HCT116 (cell line): ENCODE data around the gene IMMT. TPM values are rescaled to one million over a fixed set of nuclear protein-coding genes. Genes with fewer than 3 reads are reported as not detected.

Source experiments
- ATAC-seq: fragments of 200-7000 bp; cut with Tn5 transposase; 2 replicates; pipeline ENCODE4 v1.9.1; 2020; ENCODE audit warnings: mild to moderate bottlenecking, moderate library complexity
- Bru-seq: library from RNA; stranded (reverse); fragments of 400-500 nt; gene quantifications from one replicate; lab custom pipeline; 2021; lab: Mats Ljungman, UMichigan
- BruChase-seq, 2 experiments: library from RNA; stranded (reverse); fragments of 400-500 nt; gene quantifications; one replicate each; lab custom pipeline; 2021; lab: Mats Ljungman, UMichigan
- BruUV-seq: library from RNA; stranded (reverse); fragments of 400-500 nt; replicated peaks from 2 replicates; lab custom pipeline; 2021; lab: Mats Ljungman, UMichigan
- CTCF ChIA-PET: fragments of 300-600 bp; sonication (Branson Sonifier 250); formaldehyde crosslinking; loops from one replicate; lab custom pipeline; 2021; ENCODE audit warnings: antibody characterized with exemption; lab: Charles Lee
- POLR2A ChIA-PET: fragments of 300-600, 350-600 bp; sonication (Branson Sonifier 250); formaldehyde crosslinking; loops from one replicate; lab custom pipeline; 2021; ENCODE audit warnings: antibody characterized with exemption; lab: Charles Lee
- RAD21 ChIA-PET, 2 experiments: fragments of 300-600 bp; sonication (Branson Sonifier 250); formaldehyde crosslinking; loops; one replicate each; lab custom pipeline; 2023; ENCODE audit warnings: low total read pairs in 2 of 2; ENCODE audit not compliant: uncharacterized antibody in 2 of 2, unreplicated experiment in 2 of 2, low non-redundant PET in 1 of 2; lab: Charles Lee
- DNase-seq: peaks from one replicate; pipeline ENCODE4 v3.0.0-alpha.2; 2010; ENCODE audit warnings: low read depth, low spot score
- H2AFZ ChIP-seq: fragments of 200-600 bp; shearing (Covaris generic), sonication (generic); 2 replicates; pipeline ENCODE4 v1.6.1; 2017; ENCODE audit warnings: low read depth, mixed run types, mixed read lengths, antibody characterized with exemption, low read length; ENCODE audit not compliant: poor library complexity, severe bottlenecking
- H3K27ac ChIP-seq: 2 replicates; pipeline ENCODE4 v1.5.1; 2012; ENCODE audit warnings: low read depth, low read length
- H3K27me3 ChIP-seq: fragments of 200-600 bp; sonication (generic); 2 replicates; pipeline ENCODE4 v1.6.1; 2016; ENCODE audit warnings: mixed run types, low read length, mixed read lengths; ENCODE audit not compliant: insufficient read depth
- H3K36me3 ChIP-seq, 2 experiments: fragments of 200-500 bp in 1 of 2; fragments of 200-600 bp in 1 of 2; sonication (Bioruptor generic) in 1 of 2; sonication (generic) in 1 of 2; 2 replicates each; pipeline versions ENCODE4 v1.5.1 to v1.6.1; 2014 to 2016; ENCODE audit warnings: low read length in 2 of 2, inconsistent platforms in 1 of 2, mixed read lengths in 1 of 2, mixed run types in 1 of 2; ENCODE audit not compliant: insufficient read depth in 2 of 2, control insufficient read depth in 1 of 2
- H3K4me1 ChIP-seq, 2 experiments: fragments of 200-600 bp in 1 of 2; sonication (generic) in 1 of 2; 2 replicates each; pipeline versions ENCODE4 v1.5.1 to v1.6.1; 2012 to 2017; ENCODE audit warnings: low read length in 2 of 2, inconsistent platforms in 1 of 2, mild to moderate bottlenecking in 1 of 2, mixed read lengths in 1 of 2, mixed run types in 1 of 2, moderate library complexity in 1 of 2; ENCODE audit not compliant: insufficient read depth in 2 of 2, control insufficient read depth in 1 of 2
- H3K4me2 ChIP-seq: fragments of 200-600 bp; sonication (generic); 2 replicates; pipeline ENCODE4 v1.6.1; 2017; ENCODE audit warnings: mixed run types, low read length, mixed read lengths
- H3K4me3 ChIP-seq, 2 experiments: fragments of 200-600 bp in 1 of 2; sonication (generic) in 1 of 2; replicated peaks in 1 of 2; 2 replicates each; pipeline ENCODE4 v1.5.1; 2011 to 2016; ENCODE audit warnings: low read length in 2 of 2, control low read depth in 1 of 2, low read depth in 1 of 2, mild to moderate bottlenecking in 1 of 2, mixed read lengths in 1 of 2, mixed run types in 1 of 2
- H3K79me2 ChIP-seq: fragments of 200-600 bp; sonication (generic); 2 replicates; pipeline ENCODE4 v1.6.1; 2017; ENCODE audit warnings: mild to moderate bottlenecking, mixed run types, low read length, moderate library complexity, mixed read lengths; ENCODE audit not compliant: insufficient read depth
- H3K9ac ChIP-seq: fragments of 200-600 bp; sonication (generic); 2 replicates; pipeline ENCODE4 v1.6.1; 2016; ENCODE audit warnings: low read length, mixed read lengths
- H3K9me2 ChIP-seq: fragments of 200-600 bp; sonication (generic), shearing (Covaris generic); 2 replicates; pipeline ENCODE4 v1.6.1; 2017; ENCODE audit warnings: mixed run types, mild to moderate bottlenecking, moderate library complexity; ENCODE audit not compliant: insufficient read depth
- H3K9me3 ChIP-seq, 2 experiments: fragments of 200-500 bp in 1 of 2; fragments of 200-600 bp in 1 of 2; sonication (Bioruptor generic) in 1 of 2; sonication (generic) in 1 of 2; 2 replicates each; pipeline ENCODE4 v1.6.1; 2014 to 2017; ENCODE audit warnings: low read length in 2 of 2, mixed read lengths in 2 of 2, inconsistent platforms in 1 of 2, low read depth in 1 of 2, mild to moderate bottlenecking in 1 of 2, mixed run types in 1 of 2, moderate library complexity in 1 of 2; ENCODE audit not compliant: control insufficient read depth in 1 of 2, insufficient read depth in 1 of 2
- H4K20me1 ChIP-seq: fragments of 200-600 bp; sonication (generic), shearing (Covaris generic); 2 replicates; pipeline ENCODE4 v1.6.1; 2017; ENCODE audit warnings: mixed run types, mild to moderate bottlenecking, moderate library complexity; ENCODE audit not compliant: insufficient read depth
- CBX3 ChIP-seq: IDR thresholded peaks from 2 replicates; pipeline ENCODE4 v1.6.1; 2012; ENCODE audit warnings: low read depth
- CEBPB ChIP-seq: IDR thresholded peaks from 2 replicates; pipeline ENCODE4 v1.6.1; 2012; ENCODE audit warnings: low read depth
- EGR1 ChIP-seq: IDR thresholded peaks from 2 replicates; pipeline ENCODE4 v1.6.1; 2012; ENCODE audit warnings: low read depth
- ELF1 ChIP-seq: IDR thresholded peaks from 2 replicates; pipeline ENCODE4 v1.6.1; 2012; ENCODE audit warnings: low read depth, borderline replicate concordance
- EZH2 ChIP-seq: fragments of 200-600 bp; sonication (generic); IDR thresholded peaks from 2 replicates; pipeline ENCODE4 v1.6.1; 2017; ENCODE audit warnings: antibody characterized with exemption, mixed run types
- EZH2phosphoT487 ChIP-seq: fragments of 200-600 bp; IDR thresholded peaks from 2 replicates; pipeline ENCODE4 v1.6.1; 2018; ENCODE audit warnings: antibody characterized with exemption, borderline replicate concordance
- POLR2A ChIP-seq: IDR thresholded peaks from 2 replicates; pipeline ENCODE4 v1.7.0; 2011; ENCODE audit warnings: borderline replicate concordance; ENCODE audit not compliant: insufficient read depth, insufficient read length; ENCODE audit errors: extremely low read depth
- POLR2AphosphoS5 ChIP-seq: IDR thresholded peaks from 2 replicates; pipeline ENCODE4 v1.6.1; 2011; ENCODE audit warnings: mild to moderate bottlenecking, low read depth, low read length, moderate library complexity
- RAD21 ChIP-seq: IDR thresholded peaks from 2 replicates; pipeline ENCODE4 v1.6.1; 2012; ENCODE audit warnings: low read depth, mild to moderate bottlenecking
- SIN3A ChIP-seq: IDR thresholded peaks from 2 replicates; pipeline ENCODE4 v1.6.1; 2012; ENCODE audit warnings: low read depth
- SP1 ChIP-seq: IDR thresholded peaks from 2 replicates; pipeline ENCODE4 v1.6.1; 2012; ENCODE audit warnings: low read depth
- SRF ChIP-seq: IDR thresholded peaks from 2 replicates; pipeline ENCODE4 v1.6.1; 2012; ENCODE audit warnings: low read depth
- TCF7L2 ChIP-seq: IDR thresholded peaks from 2 replicates; pipeline ENCODE4 v1.7.0; 2011; ENCODE audit warnings: borderline replicate concordance, inconsistent platforms; ENCODE audit not compliant: insufficient read depth, insufficient read length; ENCODE audit errors: extremely low read depth
- YY1 ChIP-seq: IDR thresholded peaks from 2 replicates; pipeline ENCODE4 v1.6.1; 2011; ENCODE audit warnings: low read length, low read depth, moderate library complexity, mild to moderate bottlenecking; ENCODE audit not compliant: insufficient replicate concordance; ENCODE audit errors: extremely low read depth
- ZFX ChIP-seq: fragments of 450-650 bp; IDR thresholded peaks from 2 replicates; pipeline ENCODE4 v1.6.1; 2017
- ZNF274 ChIP-seq: fragments of 200-500 bp; sonication (Bioruptor generic); IDR thresholded peaks from 2 replicates; pipeline ENCODE4 v1.6.1; 2014; ENCODE audit warnings: mild to moderate bottlenecking, low read depth, low read length, inconsistent platforms
- intact Hi-C: fragments of 100-400 bp; cut with micrococcal nuclease; formaldehyde crosslinking; loops from 2 replicates; pipeline ENCODE4 v1.10.0; 2022
- long read RNA-seq: library from polyadenylated mRNA; unstranded; transcript quantifications from one replicate; pipeline ENCODE4 v2.0.0, GENCODE V29; 2021; ENCODE audit not compliant: unreplicated experiment
- polyA plus RNA-seq: library from polyadenylated mRNA; unstranded; fragments of >200 nt; gene quantifications from 2 replicates; pipeline ENCODE4 v1.2.1, GENCODE V29; 2012; ENCODE audit warnings: missing spikeins
- total RNA-seq: library from RNA; stranded (reverse); gene quantifications from one replicate; pipeline ENCODE4 v1.2.1, GENCODE V29; 2021; ENCODE audit not compliant: unreplicated experiment
- TF ChIP-seq, protein P1 (sequence below): IDR thresholded peaks from 2 replicates; pipeline ENCODE4 v1.6.1; 2012
- TF ChIP-seq, protein P2 (sequence below): IDR thresholded peaks from 2 replicates; pipeline ENCODE4 v1.6.1; 2012
- TF ChIP-seq, protein P3 (sequence below), 3 experiments: fragments of 200-600 bp in 1 of 3; sonication (generic) in 1 of 3; IDR thresholded peaks in 2 of 3; conservative IDR thresholded peaks in 1 of 3; 2 replicates each; pipeline ENCODE4 v1.5.1; 2012 to 2017; ENCODE audit warnings: low read depth in 2 of 3, low read length in 2 of 3, antibody characterized with exemption in 1 of 3, borderline replicate concordance in 1 of 3, control low read depth in 1 of 3, mild to moderate bottlenecking in 1 of 3, mixed read lengths in 1 of 3, mixed run types in 1 of 3, moderate library complexity in 1 of 3; ENCODE audit not compliant: insufficient read depth in 1 of 3
- TF ChIP-seq, protein P4 (sequence below): IDR thresholded peaks from 2 replicates; pipeline ENCODE4 v1.6.1; 2011; ENCODE audit warnings: mild to moderate bottlenecking, low read length, moderate library complexity; ENCODE audit not compliant: insufficient replicate concordance; ENCODE audit errors: extremely low read depth

Gene IMMT
- total RNA-seq (125 TPM), Bru-seq, nascent RNA (percentile 88 among the genes with signal in this experiment), BruChase-seq, experiment 1, labeled RNA remaining after a 6-hour chase (percentile 90 among the genes with signal in this experiment), BruChase-seq, experiment 2, labeled RNA remaining after a 2-hour chase (percentile 86 among the genes with signal in this experiment)
- polyA plus RNA-seq = 64.3 and 90.4 TPM in 2 replicates
- long read RNA-seq, partial matches to known transcripts = 8 of 71 reads
- long read RNA-seq, other reads (novel, unspliced or antisense) = 62 of 71 reads

DNA sequence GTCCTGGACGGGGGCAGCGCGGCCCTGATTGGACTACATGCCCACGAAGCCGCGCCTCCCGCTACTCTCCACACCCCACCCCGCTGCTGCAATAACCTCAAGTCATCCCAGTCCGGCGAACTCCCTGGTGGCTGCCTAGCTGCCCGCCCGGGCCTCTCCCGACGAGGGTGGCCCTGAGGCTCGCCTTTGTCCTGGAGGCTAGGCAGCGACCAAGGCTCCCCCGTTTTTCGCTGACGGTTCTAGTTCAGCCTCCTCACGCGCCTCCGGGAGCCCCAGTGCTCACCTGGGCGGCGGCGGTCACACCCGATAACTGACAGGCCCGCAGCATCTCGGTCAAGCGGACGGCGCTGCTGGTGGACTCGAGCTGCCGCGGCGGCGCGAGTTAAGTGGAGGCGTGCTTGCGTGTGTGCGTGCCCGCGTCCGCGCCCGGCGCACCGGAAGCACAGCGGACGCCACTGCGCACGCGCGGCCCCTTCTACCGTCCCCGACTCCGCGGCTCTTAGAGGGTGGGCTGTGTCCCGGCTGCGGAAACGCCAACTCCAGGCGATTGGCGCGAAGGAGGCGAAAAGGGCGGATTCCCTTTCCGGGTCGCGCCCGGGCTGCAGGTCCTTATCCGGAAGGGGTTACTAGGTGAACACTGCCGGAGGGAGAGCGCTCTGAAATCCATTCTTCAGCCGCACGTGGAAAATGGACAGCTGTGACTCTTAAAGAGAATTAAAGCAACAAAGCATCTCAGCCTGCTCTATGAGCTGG lies at the start of gene IMMT:
TSS of gene IMMT (minus strand) at position 408 of the 753 bp plus-strand sequence. CDS start at position 328, 80 bp downstream.
- H3K27ac ChIP-seq = peak within 1 kb of the TSS; percentile 97
- CTCF ChIA-PET = interaction anchor here (1.3 to 1.5 kb wide), 2 partner anchors 25 to 367 kb away, joined by 3 to 5 read pairs; no protein-coding TSS in a partner anchor
- DNase-seq = peak; percentile 91
- no peaks in the 10 kb centered on the region for H3K9me3 ChIP-seq
- RAD21 ChIA-PET = no interaction called here
- intact Hi-C loops = loop anchor here (5.0 kb wide), 1 partner anchor 247 kb away; the partner anchor contains the start of gene KDM3A
- POLR2A ChIA-PET = interaction anchor here (0.9 to 1.5 kb wide), 3 partner anchors 10 to 246 kb away, joined by 3 to 8 read pairs (median 7); partner anchors contain the start of gene KDM3A
- peaks cover 12 to 31% of the 10 kb centered on the region in 2 experiments for H3K4me1 ChIP-seq
- peak within 1 kb of the TSS; percentile 85 to 93 for H3K4me3 ChIP-seq
- H3K36me3 ChIP-seq = peaks cover 0 to 5% of the 10 kb centered on the region in 2 experiments; a peak in 1 of 4 replicates
- peak; percentile 90 for ATAC-seq
- H3K4me2 ChIP-seq = peak within 1 kb of the TSS; percentile 96
- no peaks in the 10 kb centered on the region for H3K27me3 ChIP-seq
- no TSS peak for BruUV-seq
- H4K20me1 ChIP-seq = no peaks in the 10 kb centered on the region; the same call in 1 of the 2 replicates
- peak within 1 kb of the TSS; percentile 89 for H3K9ac ChIP-seq
- no peaks in the 10 kb centered on the region for H3K9me2 ChIP-seq
- H3K79me2 ChIP-seq = peaks cover 59% of the 10 kb centered on the region
- H2AFZ ChIP-seq = no peak within 1 kb of the TSS
- TF ChIP-seq SP1 (peak; percentile 64), ZFX (peak; percentile 67; the same call in 1 of the 2 replicates), POLR2AphosphoS5 (peak; percentile 78), CBX3 (no peak), EZH2 (no peak), CEBPB (no peak), EGR1 (peak; percentile 51), YY1 (peak; percentile 60), SIN3A (peak; percentile 88), RAD21 (no peak), SRF (peak; percentile 54; the same call in 1 of the 2 replicates), TCF7L2 (peak; percentile 85), ZNF274 (no peak), ELF1 (peak; percentile 70), POLR2A (peak; percentile 76), EZH2phosphoT487 (no peak)
- TF ChIP-seq, protein P1, sequence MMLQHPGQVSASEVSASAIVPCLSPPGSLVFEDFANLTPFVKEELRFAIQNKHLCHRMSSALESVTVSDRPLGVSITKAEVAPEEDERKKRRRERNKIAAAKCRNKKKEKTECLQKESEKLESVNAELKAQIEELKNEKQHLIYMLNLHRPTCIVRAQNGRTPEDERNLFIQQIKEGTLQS = no peak
- TF ChIP-seq, protein P2, sequence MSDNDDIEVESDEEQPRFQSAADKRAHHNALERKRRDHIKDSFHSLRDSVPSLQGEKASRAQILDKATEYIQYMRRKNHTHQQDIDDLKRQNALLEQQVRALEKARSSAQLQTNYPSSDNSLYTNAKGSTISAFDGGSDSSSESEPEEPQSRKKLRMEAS = peak; percentile 94
- TF ChIP-seq, protein P3, sequence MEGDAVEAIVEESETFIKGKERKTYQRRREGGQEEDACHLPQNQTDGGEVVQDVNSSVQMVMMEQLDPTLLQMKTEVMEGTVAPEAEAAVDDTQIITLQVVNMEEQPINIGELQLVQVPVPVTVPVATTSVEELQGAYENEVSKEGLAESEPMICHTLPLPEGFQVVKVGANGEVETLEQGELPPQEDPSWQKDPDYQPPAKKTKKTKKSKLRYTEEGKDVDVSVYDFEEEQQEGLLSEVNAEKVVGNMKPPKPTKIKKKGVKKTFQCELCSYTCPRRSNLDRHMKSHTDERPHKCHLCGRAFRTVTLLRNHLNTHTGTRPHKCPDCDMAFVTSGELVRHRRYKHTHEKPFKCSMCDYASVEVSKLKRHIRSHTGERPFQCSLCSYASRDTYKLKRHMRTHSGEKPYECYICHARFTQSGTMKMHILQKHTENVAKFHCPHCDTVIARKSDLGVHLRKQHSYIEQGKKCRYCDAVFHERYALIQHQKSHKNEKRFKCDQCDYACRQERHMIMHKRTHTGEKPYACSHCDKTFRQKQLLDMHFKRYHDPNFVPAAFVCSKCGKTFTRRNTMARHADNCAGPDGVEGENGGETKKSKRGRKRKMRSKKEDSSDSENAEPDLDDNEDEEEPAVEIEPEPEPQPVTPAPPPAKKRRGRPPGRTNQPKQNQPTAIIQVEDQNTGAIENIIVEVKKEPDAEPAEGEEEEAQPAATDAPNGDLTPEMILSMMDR (IDR thresholded peaks at IDR 0.05 in 2 of 3, conservative IDR thresholded peaks at IDR 0.05 in 1 of 3; ENCODE audit: borderline replicate concordance in 1 of 3, insufficient read depth in 1 of 3, low read depth in 2 of 3, low read length in 2 of 3) = no peak
- TF ChIP-seq, protein P4, sequence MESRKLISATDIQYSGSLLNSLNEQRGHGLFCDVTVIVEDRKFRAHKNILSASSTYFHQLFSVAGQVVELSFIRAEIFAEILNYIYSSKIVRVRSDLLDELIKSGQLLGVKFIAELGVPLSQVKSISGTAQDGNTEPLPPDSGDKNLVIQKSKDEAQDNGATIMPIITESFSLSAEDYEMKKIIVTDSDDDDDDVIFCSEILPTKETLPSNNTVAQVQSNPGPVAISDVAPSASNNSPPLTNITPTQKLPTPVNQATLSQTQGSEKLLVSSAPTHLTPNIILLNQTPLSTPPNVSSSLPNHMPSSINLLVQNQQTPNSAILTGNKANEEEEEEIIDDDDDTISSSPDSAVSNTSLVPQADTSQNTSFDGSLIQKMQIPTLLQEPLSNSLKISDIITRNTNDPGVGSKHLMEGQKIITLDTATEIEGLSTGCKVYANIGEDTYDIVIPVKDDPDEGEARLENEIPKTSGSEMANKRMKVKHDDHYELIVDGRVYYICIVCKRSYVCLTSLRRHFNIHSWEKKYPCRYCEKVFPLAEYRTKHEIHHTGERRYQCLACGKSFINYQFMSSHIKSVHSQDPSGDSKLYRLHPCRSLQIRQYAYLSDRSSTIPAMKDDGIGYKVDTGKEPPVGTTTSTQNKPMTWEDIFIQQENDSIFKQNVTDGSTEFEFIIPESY = peak; percentile 18
